Measurements from ENCODE around the gene NF1. TPM values are rescaled to one million over a fixed set of nuclear protein-coding genes. Genes with fewer than 3 reads are reported as not detected.
"Not testable (repeated sequence)": the region's sequence is repeated elsewhere in the genome, so short reads cannot be mapped to it uniquely, and the experiment has no call there.

The NF1 gene
- total RNA-seq, 4 donors from 2014 or later: 40.9 to 64.8 (median 44.5) TPM

GRCh38 chr17:31378638-31379037 lies 283.9 kb downstream of the NF1 start:
- Histone ChIP-seq H3K27ac (replicated peaks in 1 of 4) (no peak overlapping the region), H3K4me1 (no peaks in the 10 kb centered on the region), H3K4me3 (no peak overlapping the region), H3K36me3 (peaks cover 0 to 25% (median 14%) of the 10 kb centered on the region in 4 donors), H3K27me3 (no peaks in the 10 kb centered on the region), H3K9me3 (no peaks in the 10 kb centered on the region)
- TF ChIP-seq POLR2AphosphoS5 (IDR thresholded peaks at IDR 0.05) (no peak), CTCF (IDR thresholded peaks at IDR 0.05) (no peak), POLR2A (IDR thresholded peaks at IDR 0.05; ENCODE audit: low read depth) (no peak), EP300 (IDR thresholded peaks at IDR 0.05) (no peak)
- intact Hi-C loops (cut with DNase I): no loop called here
- DNase-seq (ENCODE audit: extremely low spot score): no peak

DNA sequence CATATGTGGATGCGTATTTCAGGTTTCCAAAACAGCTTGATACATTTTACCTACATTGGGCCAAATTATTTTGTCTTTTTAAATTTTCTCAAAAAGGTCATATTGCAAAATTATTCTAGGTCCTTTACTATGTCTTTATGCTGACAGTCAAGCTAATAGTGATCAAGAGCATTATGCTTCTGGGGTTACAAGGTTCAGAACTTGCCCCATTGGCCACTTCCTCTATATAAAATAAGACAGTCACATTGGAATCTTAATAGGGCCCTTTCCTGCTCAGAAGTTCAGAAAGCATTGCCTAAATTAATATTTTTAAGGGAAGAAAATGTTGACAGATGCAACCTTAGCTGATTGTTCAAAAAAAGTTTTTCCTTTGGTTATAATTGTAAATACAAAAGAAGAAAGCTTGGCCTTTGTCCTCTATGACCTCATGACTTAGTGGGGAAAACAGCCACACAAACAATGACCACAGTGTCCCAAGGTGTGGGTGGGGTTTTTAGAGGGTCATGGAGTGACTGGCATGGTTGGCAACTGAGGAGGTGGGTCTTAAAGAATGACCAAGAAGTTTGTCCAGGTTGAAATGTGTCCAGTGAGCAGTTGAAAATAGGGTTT lies 284.9 kb downstream of the NF1 start:
- 97% methylated on average over 1 of the region's 1 CpG for WGBS
- intact Hi-C loops (cut with DNase I): no loop called here
- Histone ChIP-seq H3K4me1 (no peaks in the 10 kb centered on the region), H3K27ac (replicated peaks in 1 of 4) (no peak overlapping the region), H3K9me3 (no peaks in the 10 kb centered on the region), H3K36me3 (peaks cover 0 to 14% (median 4%) of the 10 kb centered on the region in 4 donors), H3K27me3 (no peaks in the 10 kb centered on the region), H3K4me3 (no peak overlapping the region)
- TF ChIP-seq POLR2A (IDR thresholded peaks at IDR 0.05; ENCODE audit: low read depth): no peak
- no peak for TF ChIP-seq EP300 (IDR thresholded peaks at IDR 0.05)
- TF ChIP-seq POLR2AphosphoS5 (IDR thresholded peaks at IDR 0.05): no peak
- TF ChIP-seq CTCF (IDR thresholded peaks at IDR 0.05): no peak
- no peak for DNase-seq (ENCODE audit: extremely low spot score)

GRCh38 chr17:31381165-31381668 lies 286.4 kb downstream of the NF1 start:
- H3K36me3 ChIP-seq: peaks cover 0 to 13% (median 0%) of the 10 kb centered on the region in 4 donors
- H3K27me3 ChIP-seq: no peaks in the 10 kb centered on the region
- no peaks in the 10 kb centered on the region for H3K4me1 ChIP-seq
- H3K9me3 ChIP-seq: no peaks in the 10 kb centered on the region
- TF ChIP-seq POLR2AphosphoS5 (IDR thresholded peaks at IDR 0.05): no peak
- no peak for TF ChIP-seq EP300 (IDR thresholded peaks at IDR 0.05)
- no peak for TF ChIP-seq POLR2A (IDR thresholded peaks at IDR 0.05; ENCODE audit: low read depth)
- TF ChIP-seq CTCF (IDR thresholded peaks at IDR 0.05): no peak
- no peak for DNase-seq (ENCODE audit: extremely low spot score)
- H3K27ac ChIP-seq (replicated peaks in 1 of 4): no peak overlapping the region
- no peak overlapping the region for H3K4me3 ChIP-seq
- intact Hi-C loops (cut with DNase I): no loop called here

GRCh38 chr17:31382668-31383275 lies 288.0 kb downstream of the NF1 start:
- intact Hi-C loops (cut with DNase I); H3K9me3 ChIP-seq; H3K4me3 ChIP-seq; H3K27me3 ChIP-seq; DNase-seq (ENCODE audit: extremely low spot score); H3K4me1 ChIP-seq; H3K27ac ChIP-seq (replicated peaks in 1 of 4): not testable (repeated sequence)
- 98% methylated on average over 11 of the region's 11 CpGs for WGBS
- H3K36me3 ChIP-seq: peaks cover 0 to 12% (median 0%) of the 10 kb centered on the region in 4 donors

DNA sequence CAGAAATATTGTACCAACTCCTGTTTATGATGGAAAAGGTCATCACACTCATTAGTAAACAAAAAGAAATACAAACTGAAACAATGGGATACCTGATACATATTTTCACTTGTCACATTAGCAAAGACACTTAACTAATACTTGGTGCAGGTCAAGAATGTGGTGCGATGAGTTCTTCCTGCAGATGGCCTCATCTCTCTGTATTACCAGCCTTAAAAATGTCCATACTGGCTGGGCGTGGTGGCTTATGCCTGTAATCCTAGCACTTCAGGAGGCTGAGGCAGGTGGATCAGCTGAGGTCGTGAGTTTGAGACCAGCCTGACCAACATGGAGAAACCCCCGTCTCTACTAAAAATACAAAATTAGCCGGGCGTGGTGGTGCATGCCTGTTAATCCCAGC lies 288.7 kb downstream of the NF1 start:
- H3K9me3 ChIP-seq; H3K27ac ChIP-seq (replicated peaks in 1 of 4); H3K27me3 ChIP-seq; H3K36me3 ChIP-seq; H3K4me1 ChIP-seq; H3K4me3 ChIP-seq; intact Hi-C loops (cut with DNase I); DNase-seq (ENCODE audit: extremely low spot score): not testable (repeated sequence)
- 79% methylated on average over 6 of the region's 6 CpGs for WGBS
